T-cell (primary cell): Measurements from ENCODE around the gene MFAP2. TPM values are rescaled to one million over a fixed set of nuclear protein-coding genes. Genes with fewer than 3 reads are reported as not detected.

Source experiments
- ATAC-seq, 4 experiments: fragments of 200-7000 bp in 3 of 4; fragments of 150-1000 bp in 1 of 4; cut with Tn5 transposase; replicated peaks in 1 of 4; 1 replicate in 3 of 4; 2 replicates in 1 of 4; pipeline ENCODE4 v1.10.0; 2021; ENCODE audit warnings: moderate library complexity in 3 of 4, mild to moderate bottlenecking in 2 of 4, moderate number of reproducible peaks in 1 of 4
- CTCF ChIA-PET, 2 donors: fragments of 300-600 bp; sonication (Branson Sonifier 250); formaldehyde crosslinking; loops; one replicate each; lab custom pipeline; 2022; ENCODE audit warnings: antibody characterized with exemption in 2 of 2; lab: Charles Lee
- POLR2A ChIA-PET, 2 donors: fragments of 300-600 bp; sonication (Branson Sonifier 250); formaldehyde crosslinking; loops; one replicate each; lab custom pipeline; 2022; ENCODE audit warnings: antibody characterized with exemption in 2 of 2; lab: Charles Lee
- DNase-seq, 35 experiments: peaks; one replicate each; pipeline versions ENCODE4 v3.0.0 to v3.0.0-alpha.2; 2013 to 2023
- H3K27ac ChIP-seq: one replicate; pipeline ENCODE4 v1.5.1; 2013; ENCODE audit warnings: low read length
- H3K27me3 ChIP-seq, 2 experiments: replicated peaks in 1 of 2; 1 replicate in 1 of 2; 2 replicates in 1 of 2; pipeline versions ENCODE4 v1.6.1 to v1.7.0; 2013; ENCODE audit warnings: low read length in 1 of 2, mixed read lengths in 1 of 2; ENCODE audit not compliant: control insufficient read depth in 2 of 2, insufficient read depth in 2 of 2; ENCODE audit errors: extremely low read depth in 1 of 2
- H3K36me3 ChIP-seq, 2 donors: 1 replicate in 1 of 2; 2 replicates in 1 of 2; pipeline versions ENCODE4 v1.6.1 to v1.7.0; 2013; ENCODE audit warnings: low read length in 1 of 2; ENCODE audit not compliant: control insufficient read depth in 2 of 2, insufficient read depth in 1 of 2; ENCODE audit errors: extremely low read depth in 1 of 2
- H3K4me1 ChIP-seq, 2 experiments: 1 replicate in 1 of 2; 2 replicates in 1 of 2; pipeline versions ENCODE4 v1.6.1 to v1.7.0; 2013; ENCODE audit warnings: low read length in 2 of 2, mixed read lengths in 1 of 2; ENCODE audit not compliant: insufficient read depth in 2 of 2, control insufficient read depth in 1 of 2; ENCODE audit errors: extremely low read depth in 1 of 2
- H3K4me3 ChIP-seq, 2 donors: 1 replicate in 1 of 2; 2 replicates in 1 of 2; pipeline versions ENCODE4 v1.5.1 to v1.7.0; 2013; ENCODE audit warnings: mild to moderate bottlenecking in 2 of 2, low read length in 1 of 2, moderate library complexity in 1 of 2; ENCODE audit not compliant: control insufficient read depth in 1 of 2; ENCODE audit errors: extremely low read depth in 1 of 2
- H3K9me3 ChIP-seq: 2 replicates; pipeline ENCODE4 v1.7.0; 2013
- H3K27ac Mint-ChIP-seq, 2 donors: one replicate each; pipeline ENCODE4 v1.8.0; 2020 to 2021; ENCODE audit warnings: mild to moderate bottlenecking in 2 of 2, mixed read lengths in 2 of 2
- H3K27me3 Mint-ChIP-seq, 2 donors: one replicate each; pipeline ENCODE4 v1.8.0; 2021 to 2022; ENCODE audit warnings: mixed read lengths in 2 of 2
- H3K36me3 Mint-ChIP-seq: one replicate; pipeline ENCODE4 v1.8.0; 2021; ENCODE audit warnings: mixed read lengths
- H3K4me1 Mint-ChIP-seq, 3 donors: one replicate each; pipeline ENCODE4 v1.8.0; 2020 to 2022; ENCODE audit warnings: mixed read lengths in 3 of 3, mild to moderate bottlenecking in 1 of 3
- H3K4me3 Mint-ChIP-seq, 3 donors: one replicate each; pipeline ENCODE4 v1.8.0; 2020 to 2022; ENCODE audit warnings: mild to moderate bottlenecking in 3 of 3, mixed read lengths in 3 of 3, moderate library complexity in 3 of 3
- H3K9me3 Mint-ChIP-seq, 3 donors: one replicate each; pipeline ENCODE4 v1.8.0; 2020 to 2022; ENCODE audit warnings: mixed read lengths in 3 of 3
- WGBS: methylation state at CpG from one replicate; pipeline ENCODE4 v1.1.5; 2013; ENCODE audit warnings: missing lambda C conversion rate; ENCODE audit not compliant: insufficient coverage; 5-methylcytosine and 5-hydroxymethylcytosine counted together
- total RNA-seq, 35 experiments: library from RNA in 6 of 35; stranded (reverse) in 6 of 35; fragments of 120-200 nt in 1 of 35; gene quantifications; one replicate each; pipeline versions ENCODE4 v1.2.1 to v1.2.4 and lab custom pipeline; 2013 to 2026

MFAP2 gene
- total RNA-seq, 5 donors from 2014 or later (not counting 1 experiment from before 2014, with no cell fraction given): not detected

GRCh38 chr1:16986560-16986959 is 6.1 kb upstream of the MFAP2 start:
- no peak overlapping the region for H3K27ac ChIP-seq
- no peaks in the 10 kb centered on the region for H3K4me1 ChIP-seq
- Mint-ChIP-seq H3K27ac (no peak overlapping the region), H3K4me3 (no peak overlapping the region), H3K36me3 (peaks cover 21% of the 10 kb centered on the region), H3K27me3 (peaks cover 9 to 12% of the 10 kb centered on the region in 2 donors), H3K4me1 (peaks cover under 1 to 6% (median under 1%) of the 10 kb centered on the region in 3 donors), H3K9me3 (no peaks in the 10 kb centered on the region)
- H3K9me3 ChIP-seq: no peaks in the 10 kb centered on the region
- peaks cover 22 to 38% of the 10 kb centered on the region in 2 donors for H3K36me3 ChIP-seq
- 88% methylated on average over 21 of the region's 23 CpGs for WGBS
- ATAC-seq (no peak), DNase-seq (no peak)
- H3K4me3 ChIP-seq: no peak overlapping the region
- peaks cover 0 to 25% of the 10 kb centered on the region in 2 experiments for H3K27me3 ChIP-seq
- POLR2A ChIA-PET: no interaction called here
- CTCF ChIA-PET: no interaction called here

GRCh38 chr1:16986113-16986512 is 5.7 kb upstream of the MFAP2 start:
- ATAC-seq (no peak), DNase-seq (no peak)
- Mint-ChIP-seq H3K27me3 (peaks cover 14 to 17% of the 10 kb centered on the region in 2 donors), H3K4me3 (no peak overlapping the region), H3K9me3 (no peaks in the 10 kb centered on the region), H3K4me1 (peaks cover 5 to 10% (median 5%) of the 10 kb centered on the region in 3 donors), H3K27ac (no peak overlapping the region), H3K36me3 (peaks cover 18% of the 10 kb centered on the region)
- 91% methylated on average over 15 of the region's 19 CpGs for WGBS
- Histone ChIP-seq H3K27me3 (peaks cover 0 to 30% of the 10 kb centered on the region in 2 experiments), H3K4me3 (no peak overlapping the region), H3K4me1 (no peaks in the 10 kb centered on the region), H3K36me3 (peaks cover 22 to 34% of the 10 kb centered on the region in 2 donors), H3K27ac (no peak overlapping the region), H3K9me3 (no peaks in the 10 kb centered on the region)
- POLR2A ChIA-PET: no interaction called here
- CTCF ChIA-PET: no interaction called here

- CTCF ChIA-PET: no interaction called here
- Mint-ChIP-seq H3K4me3 (no peak overlapping the region), H3K9me3 (no peaks in the 10 kb centered on the region), H3K27ac (no peak overlapping the region), H3K36me3 (peaks cover 18% of the 10 kb centered on the region), H3K27me3 (peaks cover 19 to 22% of the 10 kb centered on the region in 2 donors), H3K4me1 (peaks cover 10 to 16% (median 11%) of the 10 kb centered on the region in 3 donors)
- Histone ChIP-seq H3K4me3 (no peak overlapping the region), H3K27me3 (peaks cover 0 to 40% of the 10 kb centered on the region in 2 experiments), H3K4me1 (peaks cover 0 to 10% of the 10 kb centered on the region in 2 experiments), H3K27ac (no peak overlapping the region), H3K36me3 (peaks cover 17 to 25% of the 10 kb centered on the region in 2 donors), H3K9me3 (no peaks in the 10 kb centered on the region)
- POLR2A ChIA-PET: no interaction called here
- DNase-seq (no peak), ATAC-seq (no peak)
- 77% methylated on average over 3 of the region's 7 CpGs for WGBS
Measured at GRCh38 chr1:16984717-16985116, 4.3 kb upstream of the MFAP2 start.

- H3K4me1 Mint-ChIP-seq: peaks cover 10 to 16% (median 11%) of the 10 kb centered on the region in 3 donors
- no peak overlapping the region for H3K4me3 Mint-ChIP-seq
- no peaks in the 10 kb centered on the region for H3K9me3 Mint-ChIP-seq
- Histone ChIP-seq H3K36me3 (peaks cover 12 to 20% of the 10 kb centered on the region in 2 donors), H3K9me3 (no peaks in the 10 kb centered on the region), H3K27me3 (peaks cover 0 to 51% of the 10 kb centered on the region in 2 experiments), H3K27ac (no peak overlapping the region), H3K4me1 (peaks cover 0 to 12% of the 10 kb centered on the region in 2 experiments), H3K4me3 (no peak overlapping the region)
- ATAC-seq (no peak), DNase-seq (no peak)
- WGBS: no CpG with 5 or more reads among the region's 4 CpGs
- ChIA-PET CTCF (no interaction called here), POLR2A (no interaction called here)
- no peak overlapping the region for H3K27ac Mint-ChIP-seq
- H3K27me3 Mint-ChIP-seq: peaks cover 19 to 24% of the 10 kb centered on the region in 2 donors
- peaks cover 13% of the 10 kb centered on the region for H3K36me3 Mint-ChIP-seq
Measured at GRCh38 chr1:16983649-16984048, 3.2 kb upstream of the MFAP2 start.

- H3K4me1 ChIP-seq: peaks cover 0 to 12% of the 10 kb centered on the region in 2 experiments
- Mint-ChIP-seq H3K9me3 (no peaks in the 10 kb centered on the region), H3K4me3 (no peak overlapping the region), H3K4me1 (peaks cover 10 to 16% (median 11%) of the 10 kb centered on the region in 3 donors), H3K27ac (no peak overlapping the region), H3K27me3 (peaks cover 19 to 24% of the 10 kb centered on the region in 2 donors), H3K36me3 (peaks cover 9% of the 10 kb centered on the region)
- no peak overlapping the region for H3K4me3 ChIP-seq
- DNase-seq (no peak), ATAC-seq (no peak)
- CTCF ChIA-PET: interaction anchor here in 1 of 2 donors (0.7 kb wide), 1 partner anchor 94 kb away, joined by 3 read pairs; no protein-coding TSS in a partner anchor
- POLR2A ChIA-PET: no interaction called here
- H3K27me3 ChIP-seq: peaks cover 0 to 53% of the 10 kb centered on the region in 2 experiments
- no peak overlapping the region for H3K27ac ChIP-seq
- H3K9me3 ChIP-seq: no peaks in the 10 kb centered on the region
- WGBS: 71% methylated on average over 11 of the region's 11 CpGs
- H3K36me3 ChIP-seq: peaks cover 7 to 16% of the 10 kb centered on the region in 2 donors
Measured at GRCh38 chr1:16982902-16983301, 2.5 kb upstream of the MFAP2 start.

- Mint-ChIP-seq H3K4me3 (peak overlapping the region; percentile 65 to 78 (median 71)), H3K36me3 (peaks cover 8% of the 10 kb centered on the region), H3K4me1 (peaks cover 10 to 16% (median 11%) of the 10 kb centered on the region in 3 donors), H3K27me3 (peaks cover 19 to 24% of the 10 kb centered on the region in 2 donors), H3K27ac (no peak overlapping the region), H3K9me3 (no peaks in the 10 kb centered on the region)
- Histone ChIP-seq H3K9me3 (no peaks in the 10 kb centered on the region), H3K36me3 (peaks cover 0 to 3% of the 10 kb centered on the region in 2 donors), H3K27me3 (peaks cover 0 to 53% of the 10 kb centered on the region in 2 experiments), H3K4me1 (peaks cover 0 to 12% of the 10 kb centered on the region in 2 experiments), H3K4me3 (no peak overlapping the region), H3K27ac (no peak overlapping the region)
- ChIA-PET CTCF (no interaction called here), POLR2A (no interaction called here)
- ATAC-seq: no peak
- DNase-seq: no peak
- 78% methylated on average over 7 of the region's 10 CpGs for WGBS
Measured at GRCh38 chr1:16981269-16981849, 939 bp upstream of the MFAP2 start.
